22Rv1 (cell line): ENCODE results near the gene SIN3B.

ENCODE experiments used
- H3K27ac ChIP-seq: fragments of 450-650 bp; 2 replicates; pipeline ENCODE4 v1.5.1; 2017
- CTCF ChIP-seq: fragments of 450-650 bp; IDR thresholded peaks from 2 replicates; pipeline ENCODE4 v1.5.1; 2017; ENCODE audit warnings: mild to moderate bottlenecking
- ZFX ChIP-seq: fragments of 450-650 bp; IDR thresholded peaks from 2 replicates; pipeline ENCODE4 v1.6.1; 2017; ENCODE audit warnings: antibody characterized with exemption, borderline replicate concordance

The SIN3B gene

GRCh38 chr19:16876904-16877361, 47.7 kb downstream of the SIN3B start:
- TF ChIP-seq CTCF (no peak), ZFX (no peak)
- no peak overlapping the region for H3K27ac ChIP-seq

- TF ChIP-seq CTCF (no peak), ZFX (no peak)
- H3K27ac ChIP-seq, result no peak overlapping the region
These were observed 48.4 kb downstream of the SIN3B start for GRCh38 chr19:16877581-16877980.

- TF ChIP-seq CTCF (no peak), ZFX (no peak)
- H3K27ac ChIP-seq, result no peak overlapping the region
These were observed 49.2 kb downstream of the SIN3B start for GRCh38 chr19:16878181-16878965.

GRCh38 chr19:16880884-16881554, 51.8 kb downstream of the SIN3B start:
- TF ChIP-seq CTCF (no peak), ZFX (no peak)
- H3K27ac ChIP-seq, result no peak overlapping the region

- no peak overlapping the region for H3K27ac ChIP-seq
- TF ChIP-seq CTCF (no peak), ZFX (no peak)
These were observed 52.9 kb downstream of the SIN3B start for GRCh38 chr19:16882146-16882545.

GRCh38 chr19:16883522-16883921, 54.3 kb downstream of the SIN3B start:
- no peak overlapping the region for H3K27ac ChIP-seq
- TF ChIP-seq ZFX (no peak), CTCF (no peak)

- no peak overlapping the region for H3K27ac ChIP-seq
- TF ChIP-seq ZFX (no peak), CTCF (no peak)
These were observed 56.0 kb downstream of the SIN3B start for GRCh38 chr19:16885166-16885565.
